NAMALWA (cell line): Measurements from ENCODE around the gene GFRAL.
"Not testable (repeated sequence)": the region's sequence is repeated elsewhere in the genome, so short reads cannot be mapped to it uniquely, and the experiment has no call there.

Experiments
- DNase-seq: peaks from one replicate; pipeline ENCODE4 v3.0.0-alpha.2; 2015; ENCODE audit warnings: low spot score

The GFRAL gene

GRCh38 chr6:55327169-55327568 is at the start of gene GFRAL:
Gene GFRAL, plus strand, starts transcription at chr6:55327469. Its CDS starts 86 bp downstream, at chr6:55327555.
- DNase-seq, result no peak

GRCh38 chr6:55277646-55278045 is 49.6 kb upstream of the GFRAL start:
- DNase-seq, result no peak

- no peak for DNase-seq
These were observed 46.1 kb upstream of the GFRAL start for GRCh38 chr6:55281215-55281614.

GRCh38 chr6:55282115-55282514 is 45.2 kb upstream of the GFRAL start:
- no peak for DNase-seq

GRCh38 chr6:55286824-55287223 is 40.4 kb upstream of the GFRAL start:
- peak; percentile 33 for DNase-seq

GRCh38 chr6:55290736-55291135 is 36.5 kb upstream of the GFRAL start:
- DNase-seq, result no peak

- DNase-seq, result peak; percentile 33
These were observed 34.2 kb upstream of the GFRAL start for GRCh38 chr6:55293116-55293515.

GRCh38 chr6:55297214-55297613 is 30.1 kb upstream of the GFRAL start:
- DNase-seq, result not testable (repeated sequence)

GRCh38 chr6:55299286-55299985 is 27.8 kb upstream of the GFRAL start:
- no peak for DNase-seq

GRCh38 chr6:55304747-55305146 is 22.5 kb upstream of the GFRAL start:
- no peak for DNase-seq

- no peak for DNase-seq
These were observed 7.1 kb upstream of the GFRAL start for GRCh38 chr6:55319961-55320695.

- DNase-seq, result no peak
These were observed 6.6 kb upstream of the GFRAL start for GRCh38 chr6:55320696-55321086.

- DNase-seq, result no peak
These were observed 49.9 kb downstream of the GFRAL start for GRCh38 chr6:55377150-55377549.

GRCh38 chr6:55379471-55379870 is 52.2 kb downstream of the GFRAL start:
- DNase-seq, result no peak

GRCh38 chr6:55379895-55380294 is 52.6 kb downstream of the GFRAL start:
- DNase-seq, result no peak

GRCh38 chr6:55388211-55388610 is 60.9 kb downstream of the GFRAL start:
- DNase-seq, result no peak

GRCh38 chr6:55395871-55396270 is 68.6 kb downstream of the GFRAL start:
- no peak for DNase-seq

GRCh38 chr6:55397986-55398385 is 70.7 kb downstream of the GFRAL start:
- DNase-seq, result no peak

- DNase-seq, result no peak
These were observed 72.1 kb downstream of the GFRAL start for GRCh38 chr6:55399351-55399750.

GRCh38 chr6:55405474-55406235 is 78.4 kb downstream of the GFRAL start:
- DNase-seq, result no peak

GRCh38 chr6:55410674-55411073 is 83.4 kb downstream of the GFRAL start:
- no peak for DNase-seq

- DNase-seq, result no peak
These were observed 96.7 kb downstream of the GFRAL start for GRCh38 chr6:55423933-55424332.
